Colonic mucosa (tissue), 4 donors: ENCODE results near the gene OR51L1. TPM values are rescaled to one million over a fixed set of nuclear protein-coding genes. Genes with fewer than 3 reads are reported as not detected.

Experiments
- DNase-seq: peaks from one replicate; pipeline ENCODE4 v3.0.0-alpha.2; 2020
- H3K27ac ChIP-seq: fragments of 200-600 bp; one replicate; pipeline ENCODE4 v1.8.0; 2021
- H3K27me3 ChIP-seq: fragments of 200-600 bp; one replicate; pipeline ENCODE4 v1.8.0; 2021
- H3K36me3 ChIP-seq: fragments of 200-600 bp; one replicate; pipeline ENCODE4 v1.8.0; 2021
- H3K4me1 ChIP-seq: fragments of 200-600 bp; one replicate; pipeline ENCODE4 v1.8.0; 2021; ENCODE audit warnings: mild to moderate bottlenecking
- H3K4me3 ChIP-seq: fragments of 200-600 bp; one replicate; pipeline ENCODE4 v1.8.0; 2021
- H3K9ac ChIP-seq, 2 donors: one replicate each; pipeline ENCODE4 v1.7.0; 2013; ENCODE audit warnings: control low read depth in 2 of 2, low read depth in 2 of 2, low read length in 2 of 2
- H3K9me3 ChIP-seq: fragments of 200-600 bp; one replicate; pipeline ENCODE4 v1.8.0; 2021
- intact Hi-C: fragments of 100-400 bp; cut with DNase I; formaldehyde crosslinking; loops from one replicate; pipeline ENCODE4 v1.14.1; 2022
- total RNA-seq, 2 donors: library from RNA; stranded (reverse); fragmentation: NEBNext Ultra II Directional in 1 of 2; extraction: Animal tissue kit (Norgen Biotek cat#: 25700) in 1 of 2; gene quantifications; one replicate each; pipeline ENCODE4 v1.2.1, GENCODE V29; 2021
- TF ChIP-seq, protein P1 (sequence below): fragments of 200-600 bp; IDR thresholded peaks from one replicate; pipeline ENCODE4 v1.8.0; 2022; ENCODE audit warnings: antibody characterized with exemption, mild to moderate bottlenecking
- donor health status: healthy.
- donor health status: DM: no; HTN: no; CAD: no.
- donor health status: DM: no; HTN: no; CAD: no.

The OR51L1 gene
- total RNA-seq, 2 donors from 2014 or later, result not detected

DNA sequence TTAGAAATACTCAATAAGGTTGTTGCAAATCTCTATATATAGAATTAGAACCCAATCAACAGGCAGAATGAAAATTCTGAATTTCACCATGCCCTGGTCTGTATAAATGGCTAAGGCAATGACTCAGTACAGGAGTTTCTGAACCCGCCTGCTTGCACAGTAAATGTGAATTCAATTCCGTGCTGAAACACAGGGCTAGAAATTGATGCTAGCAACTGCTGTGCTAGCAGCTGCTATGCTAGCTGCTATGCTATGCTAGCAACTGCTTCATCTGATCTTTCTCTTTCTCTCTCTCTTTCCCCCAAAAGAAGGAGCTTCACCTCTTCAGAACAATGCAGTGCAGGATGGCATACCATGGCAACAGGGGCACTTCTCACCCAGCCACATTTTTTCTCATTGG lies 42.0 kb downstream of the OR51L1 start:
- no peak overlapping the region for H3K27ac ChIP-seq
- H3K4me1 ChIP-seq, result no peaks in the 10 kb centered on the region
- TF ChIP-seq, protein P1, sequence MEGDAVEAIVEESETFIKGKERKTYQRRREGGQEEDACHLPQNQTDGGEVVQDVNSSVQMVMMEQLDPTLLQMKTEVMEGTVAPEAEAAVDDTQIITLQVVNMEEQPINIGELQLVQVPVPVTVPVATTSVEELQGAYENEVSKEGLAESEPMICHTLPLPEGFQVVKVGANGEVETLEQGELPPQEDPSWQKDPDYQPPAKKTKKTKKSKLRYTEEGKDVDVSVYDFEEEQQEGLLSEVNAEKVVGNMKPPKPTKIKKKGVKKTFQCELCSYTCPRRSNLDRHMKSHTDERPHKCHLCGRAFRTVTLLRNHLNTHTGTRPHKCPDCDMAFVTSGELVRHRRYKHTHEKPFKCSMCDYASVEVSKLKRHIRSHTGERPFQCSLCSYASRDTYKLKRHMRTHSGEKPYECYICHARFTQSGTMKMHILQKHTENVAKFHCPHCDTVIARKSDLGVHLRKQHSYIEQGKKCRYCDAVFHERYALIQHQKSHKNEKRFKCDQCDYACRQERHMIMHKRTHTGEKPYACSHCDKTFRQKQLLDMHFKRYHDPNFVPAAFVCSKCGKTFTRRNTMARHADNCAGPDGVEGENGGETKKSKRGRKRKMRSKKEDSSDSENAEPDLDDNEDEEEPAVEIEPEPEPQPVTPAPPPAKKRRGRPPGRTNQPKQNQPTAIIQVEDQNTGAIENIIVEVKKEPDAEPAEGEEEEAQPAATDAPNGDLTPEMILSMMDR, result no peak
- DNase-seq, result no peak
- no peak overlapping the region for H3K9ac ChIP-seq
- no peaks in the 10 kb centered on the region for H3K9me3 ChIP-seq
- no peaks in the 10 kb centered on the region for H3K27me3 ChIP-seq
- no peak overlapping the region for H3K4me3 ChIP-seq
- intact Hi-C loops, result no loop called here
- no peaks in the 10 kb centered on the region for H3K36me3 ChIP-seq

DNA sequence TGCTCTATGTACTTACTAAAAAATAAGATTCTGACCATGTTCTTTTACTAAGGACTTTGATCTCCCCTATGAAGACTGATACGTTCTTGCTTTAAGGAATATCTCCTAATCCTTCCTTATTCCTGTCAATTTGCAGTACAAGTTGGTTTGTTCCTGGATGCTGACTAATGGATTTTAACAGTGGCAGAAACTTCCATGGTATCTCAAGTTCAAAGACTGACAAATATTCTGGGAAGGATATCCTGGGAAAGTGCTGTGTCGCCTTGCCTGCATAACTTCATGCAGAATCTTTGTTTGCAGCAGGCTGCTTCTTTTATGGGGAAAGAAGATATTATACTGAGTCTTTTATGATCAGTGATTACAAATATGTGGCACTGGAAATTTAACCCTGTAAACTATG lies 43.3 kb downstream of the OR51L1 start:
- Histone ChIP-seq H3K9ac (no peak overlapping the region), H3K4me1 (no peaks in the 10 kb centered on the region), H3K27me3 (no peaks in the 10 kb centered on the region), H3K4me3 (no peak overlapping the region), H3K36me3 (no peaks in the 10 kb centered on the region), H3K27ac (no peak overlapping the region), H3K9me3 (no peaks in the 10 kb centered on the region)
- TF ChIP-seq, protein P1, result no peak
- intact Hi-C loops, result no loop called here
- no peak for DNase-seq

- Histone ChIP-seq H3K36me3 (no peaks in the 10 kb centered on the region), H3K27ac (no peak overlapping the region), H3K9me3 (no peaks in the 10 kb centered on the region), H3K4me1 (no peaks in the 10 kb centered on the region), H3K27me3 (no peaks in the 10 kb centered on the region), H3K4me3 (no peak overlapping the region), H3K9ac (no peak overlapping the region)
- intact Hi-C loops, result no loop called here
- TF ChIP-seq, protein P1, result no peak
- DNase-seq, result no peak
Observed at GRCh38 chr11:5038341-5038740, 43.7 kb downstream of the OR51L1 start.

- DNase-seq, result no peak
- H3K36me3 ChIP-seq, result no peaks in the 10 kb centered on the region
- TF ChIP-seq, protein P1, result no peak
- no peaks in the 10 kb centered on the region for H3K9me3 ChIP-seq
- no peak overlapping the region for H3K27ac ChIP-seq
- H3K4me1 ChIP-seq, result no peaks in the 10 kb centered on the region
- no peak overlapping the region for H3K4me3 ChIP-seq
- H3K27me3 ChIP-seq, result no peaks in the 10 kb centered on the region
- intact Hi-C loops, result no loop called here
- no peak overlapping the region for H3K9ac ChIP-seq
Observed at GRCh38 chr11:5040876-5041275, 46.2 kb downstream of the OR51L1 start.

DNA sequence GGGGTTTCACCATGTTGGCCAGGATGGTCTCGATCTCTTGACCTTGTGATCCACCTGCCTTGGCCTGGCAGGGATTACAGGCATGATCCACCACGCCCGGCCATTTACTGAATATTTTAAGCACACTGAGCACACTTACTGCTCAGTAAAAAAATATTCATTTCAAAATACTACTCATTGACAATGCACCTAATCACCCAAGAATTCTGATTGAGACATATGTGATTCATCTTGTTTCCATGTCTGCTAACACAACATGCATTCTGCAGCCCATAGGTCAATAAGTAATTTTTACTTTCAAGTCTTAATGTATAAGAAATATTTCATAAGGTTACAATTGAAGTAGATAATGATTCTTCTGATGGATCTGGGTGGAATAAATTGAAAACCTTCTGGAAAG lies 47.4 kb downstream of the OR51L1 start:
- no peak for DNase-seq
- Histone ChIP-seq H3K27ac (no peak overlapping the region), H3K4me1 (no peaks in the 10 kb centered on the region), H3K4me3 (no peak overlapping the region), H3K9ac (no peak overlapping the region), H3K27me3 (no peaks in the 10 kb centered on the region), H3K9me3 (no peaks in the 10 kb centered on the region), H3K36me3 (no peaks in the 10 kb centered on the region)
- TF ChIP-seq, protein P1, result no peak
- intact Hi-C loops, result no loop called here

DNA sequence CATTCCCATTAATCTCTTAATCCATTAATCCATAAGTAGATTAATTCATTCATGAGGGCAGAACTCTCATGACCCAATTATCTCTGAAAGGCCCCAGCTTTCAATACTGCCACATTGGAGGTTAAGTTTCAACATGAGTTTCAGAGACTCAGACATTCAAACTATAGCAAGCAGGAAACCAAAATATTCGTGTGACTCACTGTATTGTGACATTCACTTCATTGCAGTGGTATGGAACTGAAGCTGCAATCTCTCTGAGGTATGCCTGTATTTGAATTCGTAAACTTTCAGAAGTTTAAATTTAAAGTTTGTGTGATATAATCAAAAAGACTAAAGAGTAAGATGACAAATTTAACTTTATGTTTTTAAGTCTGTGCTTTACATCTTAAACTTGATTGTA lies 48.7 kb downstream of the OR51L1 start:
- DNase-seq, result no peak
- no peaks in the 10 kb centered on the region for H3K27me3 ChIP-seq
- no peaks in the 10 kb centered on the region for H3K36me3 ChIP-seq
- H3K27ac ChIP-seq, result no peak overlapping the region
- TF ChIP-seq, protein P1, result no peak
- H3K9me3 ChIP-seq, result no peaks in the 10 kb centered on the region
- H3K9ac ChIP-seq, result no peak overlapping the region
- no peaks in the 10 kb centered on the region for H3K4me1 ChIP-seq
- intact Hi-C loops, result no loop called here
- no peak overlapping the region for H3K4me3 ChIP-seq
